D721Med (cell line): ENCODE data around the gene DPYSL5.
A peak's percentile ranks its signal among the peaks of the same experiment; 100 is the strongest.

Experiments used
- DNase-seq: peaks from one replicate; pipeline ENCODE4 v3.0.0; 2011; ENCODE audit warnings: low spot score; ENCODE audit not compliant: insufficient read length
- FAIRE-seq: peaks from 2 replicates; lab custom pipeline; 2011; peaks lifted over from hg19 to GRCh38; lab: Jason Lieb, UNC
- CTCF ChIP-seq: IDR thresholded peaks from 2 replicates; pipeline ENCODE4 v1.5.1; 2012; ENCODE audit warnings: mild to moderate bottlenecking, control low read depth; ENCODE audit not compliant: insufficient read depth; ENCODE audit errors: missing control alignments

Gene DPYSL5, protein sequence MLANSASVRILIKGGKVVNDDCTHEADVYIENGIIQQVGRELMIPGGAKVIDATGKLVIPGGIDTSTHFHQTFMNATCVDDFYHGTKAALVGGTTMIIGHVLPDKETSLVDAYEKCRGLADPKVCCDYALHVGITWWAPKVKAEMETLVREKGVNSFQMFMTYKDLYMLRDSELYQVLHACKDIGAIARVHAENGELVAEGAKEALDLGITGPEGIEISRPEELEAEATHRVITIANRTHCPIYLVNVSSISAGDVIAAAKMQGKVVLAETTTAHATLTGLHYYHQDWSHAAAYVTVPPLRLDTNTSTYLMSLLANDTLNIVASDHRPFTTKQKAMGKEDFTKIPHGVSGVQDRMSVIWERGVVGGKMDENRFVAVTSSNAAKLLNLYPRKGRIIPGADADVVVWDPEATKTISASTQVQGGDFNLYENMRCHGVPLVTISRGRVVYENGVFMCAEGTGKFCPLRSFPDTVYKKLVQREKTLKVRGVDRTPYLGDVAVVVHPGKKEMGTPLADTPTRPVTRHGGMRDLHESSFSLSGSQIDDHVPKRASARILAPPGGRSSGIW

GRCh38 chr2:26847655-26848335 is at the start of gene DPYSL5:
TSS of gene DPYSL5 (plus strand) at chr2:26848132. CDS start at chr2:26898500, 50,368 bp downstream.
- DNase-seq, result peak; percentile 77
- no peak for FAIRE-seq
- no peak for TF ChIP-seq CTCF

DNA sequence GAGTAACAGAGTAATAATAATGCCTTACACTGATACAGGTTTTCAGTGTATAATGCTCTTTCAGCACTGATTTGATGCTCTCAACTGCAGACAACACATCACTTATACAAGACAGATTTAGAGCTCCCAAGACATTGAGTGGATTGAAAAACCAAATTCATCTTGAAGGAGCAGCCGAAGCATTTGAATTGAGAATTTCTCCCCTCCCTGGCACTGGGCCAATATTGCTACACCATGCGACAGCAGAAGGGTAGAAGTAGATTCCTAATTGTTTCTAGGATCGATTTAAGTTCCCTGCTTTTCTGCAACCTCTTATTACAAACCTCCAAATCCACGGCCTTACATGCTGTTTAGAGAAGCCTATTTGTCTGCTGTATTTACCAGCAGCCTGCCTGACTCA is 46.6 kb upstream of the DPYSL5 start:
- DNase-seq (no peak), FAIRE-seq (no peak)
- no peak for TF ChIP-seq CTCF

DNA sequence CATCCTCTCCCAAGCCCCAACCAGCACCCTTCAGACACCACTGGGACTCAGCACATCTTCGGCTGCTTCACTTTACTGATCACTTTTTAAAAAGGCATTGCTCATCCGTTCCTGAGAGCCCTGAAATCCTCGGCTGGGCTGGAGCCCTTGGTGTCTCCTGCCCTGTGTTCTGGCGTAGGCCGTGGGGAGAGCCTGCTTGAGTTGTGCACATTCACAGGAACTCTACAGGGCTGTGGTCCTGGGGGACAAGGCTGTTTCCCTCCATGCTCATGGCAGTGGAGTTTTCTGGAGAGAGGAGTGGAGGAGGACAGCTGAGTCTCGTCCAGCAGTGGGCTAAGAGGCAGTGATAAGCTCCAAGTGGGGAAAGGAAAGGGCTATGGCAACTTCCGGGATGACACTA is 46.1 kb upstream of the DPYSL5 start:
- no peak for TF ChIP-seq CTCF
- no peak for FAIRE-seq
- no peak for DNase-seq

GRCh38 chr2:26805241-26805676 is 42.7 kb upstream of the DPYSL5 start:
- TF ChIP-seq CTCF, result no peak
- FAIRE-seq, result no peak
- DNase-seq, result no peak

DNA sequence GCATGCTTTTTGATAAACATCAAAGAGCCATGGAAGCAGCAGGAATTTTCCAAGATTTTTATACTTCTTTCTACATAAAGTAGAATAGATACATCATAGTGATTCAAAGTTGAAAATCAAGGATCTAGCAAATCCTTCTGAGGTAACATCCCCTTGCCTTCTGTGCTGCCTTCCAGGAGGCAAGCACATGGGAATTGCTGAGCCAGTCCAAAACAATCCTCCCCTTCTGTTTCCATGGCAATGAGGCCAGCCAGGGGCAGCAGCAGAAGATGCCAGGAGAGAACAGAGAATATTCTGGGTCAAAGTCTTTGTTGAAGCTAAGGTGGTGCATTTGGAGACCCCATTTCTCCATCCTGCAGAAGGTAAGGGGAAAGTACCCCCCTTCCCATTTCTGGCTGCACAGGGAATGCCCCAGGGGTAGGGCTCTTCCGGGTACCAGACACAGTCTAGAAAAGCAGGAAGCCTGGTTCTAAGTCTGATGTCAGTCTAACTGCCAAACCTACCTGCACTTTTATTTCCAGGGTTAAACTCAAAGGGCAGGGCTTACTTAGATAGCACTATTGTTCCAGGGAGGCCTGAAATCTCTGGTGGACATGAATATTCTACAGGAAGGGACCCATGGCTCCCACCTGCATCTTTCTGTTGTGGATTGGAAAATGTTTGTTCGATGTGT is 40.0 kb upstream of the DPYSL5 start:
- DNase-seq (no peak), FAIRE-seq (no peak)
- no peak for TF ChIP-seq CTCF

GRCh38 chr2:26809211-26809610 is 38.7 kb upstream of the DPYSL5 start:
- DNase-seq, result no peak
- no peak for TF ChIP-seq CTCF
- no peak for FAIRE-seq
